HFF-Myc (cell line): ENCODE results near the gene NCEH1.
"Not testable (repeated sequence)": the region's sequence is repeated elsewhere in the genome, so short reads cannot be mapped to it uniquely, and the experiment has no call there.

Experiments used
- DNase-seq: peaks from one replicate; pipeline ENCODE4 v3.0.0-alpha.2; 2011; ENCODE audit warnings: low read depth; ENCODE audit errors: extremely low read depth
- H3K4me3 ChIP-seq: replicated peaks from 2 replicates; pipeline ENCODE4 v1.5.1; 2011; ENCODE audit warnings: low read depth, mild to moderate bottlenecking, control low read depth, low read length
- CTCF ChIP-seq: IDR thresholded peaks from 2 replicates; pipeline ENCODE4 v1.5.1; 2012; ENCODE audit warnings: mild to moderate bottlenecking, low read depth, low read length, control low read depth; ENCODE audit errors: missing control alignments

The NCEH1 gene

GRCh38 chr3:172598904-172599303 is 112.0 kb downstream of the NCEH1 start:
- TF ChIP-seq CTCF: no peak
- DNase-seq: no peak
- no peak overlapping the region for H3K4me3 ChIP-seq

GRCh38 chr3:172596394-172596706 is 114.5 kb downstream of the NCEH1 start:
- no peak for DNase-seq
- H3K4me3 ChIP-seq: no peak overlapping the region
- TF ChIP-seq CTCF: no peak

- peak; percentile 15 for DNase-seq
- peak; percentile 50 for TF ChIP-seq CTCF
- H3K4me3 ChIP-seq: no peak overlapping the region
Observed at GRCh38 chr3:172595664-172596393, 115.0 kb downstream of the NCEH1 start.

- H3K4me3 ChIP-seq, DNase-seq: not testable (repeated sequence)
Observed at GRCh38 chr3:172594900-172595663, 115.8 kb downstream of the NCEH1 start.

- TF ChIP-seq CTCF: no peak
- DNase-seq: no peak
- no peak overlapping the region for H3K4me3 ChIP-seq
Observed at GRCh38 chr3:172592898-172593669, 117.8 kb downstream of the NCEH1 start.

GRCh38 chr3:172591876-172592771 is 118.7 kb downstream of the NCEH1 start:
- no peak for TF ChIP-seq CTCF
- DNase-seq: no peak
- H3K4me3 ChIP-seq: no peak overlapping the region
